GM12878 (cell line): ENCODE results near the gene SBF1. TPM values are rescaled to one million over a fixed set of nuclear protein-coding genes. Genes with fewer than 3 reads are reported as not detected.

ENCODE experiments used
- ATAC-seq: fragments of 200-7000 bp; cut with Tn5 transposase; 3 replicates; pipeline ENCODE4 v1.9.1; 2020; ENCODE audit warnings: mild to moderate bottlenecking, moderate library complexity
- BruUV-seq: library from RNA; stranded (reverse); fragments of 400-500 nt; replicated peaks from 2 replicates; lab custom pipeline; 2021; lab: Mats Ljungman, UMichigan
- CTCF ChIA-PET: fragments of 300-600 bp; sonication (Branson Sonifier 250); formaldehyde crosslinking; extraction: SDS; loops from one replicate; lab custom pipeline; 2021; ENCODE audit warnings: inconsistent platforms; lab: Yijun Ruan, JAX
- POLR2A ChIA-PET: fragments of 350-600 bp; formaldehyde crosslinking; extraction: SDS; loops from one replicate; lab custom pipeline; 2021; ENCODE audit warnings: inconsistent platforms; lab: Charles Lee
- RAD21 ChIA-PET: fragments of 300-600 bp; sonication (Branson Sonifier 250); formaldehyde crosslinking; loops from one replicate; lab custom pipeline; 2023; ENCODE audit warnings: antibody characterized with exemption; ENCODE audit not compliant: unreplicated experiment; lab: Charles Lee
- SMC1A ChIA-PET: fragments of 300-600 bp; sonication (Branson Sonifier 250); formaldehyde crosslinking; loops from one replicate; lab custom pipeline; 2023; ENCODE audit not compliant: unreplicated experiment, uncharacterized antibody; lab: Charles Lee
- DNase-seq: peaks from one replicate; pipeline ENCODE4 v3.0.0-alpha.2; 2011; ENCODE audit warnings: low read depth, low spot score
- FAIRE-seq: peaks from 3 replicates; lab custom pipeline; 2011; peaks lifted over from hg19 to GRCh38; lab: Jason Lieb, UNC
- H2AFZ ChIP-seq: 2 replicates; pipeline ENCODE4 v1.6.0; 2011; ENCODE audit warnings: low read depth, low read length, control low read depth; ENCODE audit not compliant: control insufficient read depth
- H3K27ac ChIP-seq: 2 replicates; pipeline ENCODE4 v1.5.1; 2011; ENCODE audit warnings: control low read depth; ENCODE audit not compliant: control insufficient read depth, insufficient read depth
- H3K27me3 ChIP-seq, 2 experiments: replicated peaks in 1 of 2; 2 replicates each; pipeline versions ENCODE4 v1.6.0 to v1.6.1; 2011; ENCODE audit warnings: low read length in 1 of 2; ENCODE audit not compliant: control insufficient read depth in 2 of 2, insufficient read depth in 2 of 2
- H3K36me3 ChIP-seq, 2 experiments: 2 replicates each; pipeline ENCODE4 v1.5.1; 2011; ENCODE audit warnings: low read length in 1 of 2; ENCODE audit not compliant: control insufficient read depth in 2 of 2, insufficient read depth in 2 of 2
- H3K4me1 ChIP-seq: 2 replicates; pipeline ENCODE4 v1.6.1; 2011; ENCODE audit warnings: mild to moderate bottlenecking, low read length, moderate library complexity, mixed read lengths; ENCODE audit not compliant: control insufficient read depth, insufficient read depth
- H3K4me2 ChIP-seq: 2 replicates; pipeline ENCODE4 v1.6.0; 2011; ENCODE audit warnings: control low read depth; ENCODE audit not compliant: control insufficient read depth, insufficient read depth
- H3K4me3 ChIP-seq: fragments of 200-600 bp; sonication (generic); 2 replicates; pipeline ENCODE4 v1.5.1; 2016
- H3K79me2 ChIP-seq: 2 replicates; pipeline ENCODE4 v1.6.0; 2011; ENCODE audit warnings: low read length; ENCODE audit not compliant: control insufficient read depth, insufficient read depth
- H3K9ac ChIP-seq: 2 replicates; pipeline ENCODE4 v1.8.0; 2011; ENCODE audit warnings: low read length, control low read depth, mixed read lengths; ENCODE audit not compliant: control insufficient read depth, insufficient read depth
- H3K9me3 ChIP-seq: replicated peaks from 3 replicates; pipeline ENCODE4 v1.5.1; 2011; ENCODE audit warnings: mild to moderate bottlenecking, low read length; ENCODE audit not compliant: control insufficient read depth, insufficient read depth
- H4K20me1 ChIP-seq: 2 replicates; pipeline ENCODE4 v1.6.0; 2011; ENCODE audit not compliant: control insufficient read depth, insufficient read depth
- CHD2 ChIP-seq: IDR thresholded peaks from 2 replicates; pipeline ENCODE4 v1.6.1; 2011; ENCODE audit warnings: low read depth, low read length, improper control_type of control experiment, borderline replicate concordance
- IRF4 ChIP-seq: IDR thresholded peaks from 2 replicates; pipeline ENCODE4 v1.6.1; 2011; ENCODE audit warnings: low read depth, low read length
- NFIC ChIP-seq: IDR thresholded peaks from 2 replicates; pipeline ENCODE4 v1.6.1; 2012; ENCODE audit warnings: low read depth, mild to moderate bottlenecking, inconsistent platforms, low read length, moderate library complexity
- NKRF ChIP-seq: fragments of 450-650 bp; conservative IDR thresholded peaks from 2 replicates; pipeline ENCODE4 v1.6.1; 2017; ENCODE audit warnings: mild to moderate bottlenecking, moderate library complexity
- POLR2AphosphoS5 ChIP-seq: IDR thresholded peaks from 2 replicates; pipeline ENCODE4 v1.6.1; 2011; ENCODE audit warnings: mild to moderate bottlenecking, low read length, inconsistent platforms
- WGBS: methylation state at CpG from one replicate; pipeline ENCODE4 v1.1.6; 2016; ENCODE audit warnings: low lambda C conversion rate; ENCODE audit not compliant: insufficient replicate concordance, insufficient coverage; ENCODE audit errors: missing lambda C conversion rate; 5-methylcytosine and 5-hydroxymethylcytosine counted together
- in situ Hi-C: fragments of 300-500 bp; cut with MboI; formaldehyde crosslinking; loops from 9 replicates; pipeline ENCODE4 v1.14.3; 2018; ENCODE audit warnings: mixed read lengths
- intact Hi-C: fragments of 100-400 bp; cut with micrococcal nuclease; formaldehyde crosslinking; loops from one replicate; pipeline ENCODE4 v1.14.2; 2022; ENCODE audit not compliant: unreplicated experiment
- polyA plus RNA-seq, 11 experiments: library from polyadenylated mRNA; depleted of rRNA in 4 of 11; unstranded in 6 of 11; stranded (reverse) in 5 of 11; fragments of >200 nt; fragmentation: Nextera tagmentation in 4 of 11; fragmentation: Illumina TruSeq in 1 of 11; extraction: Ambion mirVana in 4 of 11; extraction: Trizol in 1 of 11; gene quantifications; 1 replicate in 1 of 11; 2 replicates in 10 of 11; pipeline versions ENCODE4 v1.2.1 to v1.2.3, GENCODE V29; 2011 to 2016; ENCODE audit warnings: inconsistent platforms in 2 of 11, missing spikeins in 2 of 11, low read depth in 1 of 11
- total RNA-seq, 4 experiments: library from RNA; depleted of rRNA in 3 of 4; stranded (reverse); fragments of >200 nt in 3 of 4; fragmentation: Illumina TruSeq in 1 of 4; extraction: Trizol in 1 of 4; gene quantifications; 2 replicates each; pipeline versions ENCODE4 v1.2.1 to v1.2.3, GENCODE V29; 2013 to 2021

The SBF1 gene
- total and polyA plus RNA-seq, 10 of the 15 experiments (the other 5 are each of a cell fraction or from before 2014, with no cell fraction given): 0.23 to 95.0 (median 17.8) TPM

GRCh38 chr22:50516891-50517290, 42.1 kb upstream of the SBF1 start:
- H3K27ac ChIP-seq: no peak overlapping the region
- peaks cover 21% of the 10 kb centered on the region for H3K79me2 ChIP-seq
- CTCF ChIA-PET: no interaction called here
- POLR2A ChIA-PET: interaction anchor here (0.5 kb wide), 1 partner anchor 26 kb away, joined by 3 read pairs; no protein-coding TSS in a partner anchor
- TF ChIP-seq NKRF: no peak
- 0 out of 2 replicates have a peak, but pooled peaks have one; percentile 1 for TF ChIP-seq POLR2AphosphoS5
- no peak for TF ChIP-seq NFIC
- TF ChIP-seq CHD2: no peak
- no peak for TF ChIP-seq IRF4
- no peak overlapping the region for H3K9ac ChIP-seq
- H3K9me3 ChIP-seq: no peaks in the 10 kb centered on the region
- SMC1A ChIA-PET: no interaction called here
- 85% methylated on average over 16 of the region's 16 CpGs for WGBS
- RAD21 ChIA-PET: interaction anchor here (1.3 kb wide), 1 partner anchor 9 kb away, joined by 3 read pairs; no protein-coding TSS in a partner anchor
- no peaks in the 10 kb centered on the region for H3K27me3 ChIP-seq
- no peaks in the 10 kb centered on the region for H4K20me1 ChIP-seq
- H3K36me3 ChIP-seq: peaks cover 5 to 31% of the 10 kb centered on the region in 2 experiments; a peak in 3 of 4 replicates
- no peak for DNase-seq
- BruUV-seq: no TSS peak
- H3K4me1 ChIP-seq: no peaks in the 10 kb centered on the region; the same call in 1 of the 2 replicates
- in situ Hi-C loops: no loop called here
- no peak for ATAC-seq
- FAIRE-seq: no peak
- no peak overlapping the region for H2AFZ ChIP-seq
- H3K4me3 ChIP-seq: no peak overlapping the region
- H3K4me2 ChIP-seq: no peak overlapping the region
- intact Hi-C loops: no loop called here
